ENCODE data around the gene CASK. TPM values are rescaled to one million over a fixed set of nuclear protein-coding genes. Genes with fewer than 3 reads are reported as not detected.

CASK gene
- polyA plus RNA-seq, 5 donors = 27.9 to 61.7 (median 50.8) TPM

DNA sequence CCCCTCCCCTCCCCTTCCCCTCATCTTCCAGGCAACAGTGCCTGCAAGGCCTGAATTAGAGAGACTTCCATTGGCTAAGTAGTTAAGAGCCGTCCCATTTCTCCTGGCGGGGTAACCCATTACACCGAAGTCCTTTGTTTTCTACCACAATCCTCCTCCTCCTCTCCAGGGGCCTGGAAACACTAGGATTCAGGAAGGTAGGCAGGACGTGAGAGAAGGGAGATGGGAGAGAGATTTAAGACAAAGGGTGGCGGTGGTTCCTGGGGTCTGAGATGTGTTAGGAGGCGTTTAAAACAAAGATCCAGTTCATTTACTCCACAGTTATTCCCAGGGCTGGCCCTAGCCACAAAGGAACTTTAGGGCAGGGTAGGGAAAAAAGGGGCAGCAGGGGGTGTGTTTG is 448.2 kb downstream of the CASK start:
- no peak for DNase-seq

DNA sequence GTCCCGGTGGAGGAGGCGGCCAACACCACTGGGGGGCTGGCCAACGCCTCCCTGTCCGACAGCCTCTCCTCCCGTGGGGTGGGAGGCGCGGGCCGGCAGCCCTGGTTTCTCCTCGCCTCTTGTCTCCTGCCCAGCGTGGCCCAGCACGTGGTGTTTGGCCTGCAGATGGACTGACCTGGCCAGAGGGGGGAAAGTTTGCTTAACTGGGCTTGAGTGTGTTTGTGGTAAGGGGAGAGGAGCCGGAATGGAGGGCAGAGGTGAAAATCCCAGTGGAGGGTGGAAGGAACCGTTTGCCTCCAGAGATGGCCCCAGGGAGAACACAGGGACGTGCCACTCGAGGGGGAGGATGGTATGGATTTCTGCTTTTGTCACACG is 448.6 kb downstream of the CASK start:
- DNase-seq = no peak

DNA sequence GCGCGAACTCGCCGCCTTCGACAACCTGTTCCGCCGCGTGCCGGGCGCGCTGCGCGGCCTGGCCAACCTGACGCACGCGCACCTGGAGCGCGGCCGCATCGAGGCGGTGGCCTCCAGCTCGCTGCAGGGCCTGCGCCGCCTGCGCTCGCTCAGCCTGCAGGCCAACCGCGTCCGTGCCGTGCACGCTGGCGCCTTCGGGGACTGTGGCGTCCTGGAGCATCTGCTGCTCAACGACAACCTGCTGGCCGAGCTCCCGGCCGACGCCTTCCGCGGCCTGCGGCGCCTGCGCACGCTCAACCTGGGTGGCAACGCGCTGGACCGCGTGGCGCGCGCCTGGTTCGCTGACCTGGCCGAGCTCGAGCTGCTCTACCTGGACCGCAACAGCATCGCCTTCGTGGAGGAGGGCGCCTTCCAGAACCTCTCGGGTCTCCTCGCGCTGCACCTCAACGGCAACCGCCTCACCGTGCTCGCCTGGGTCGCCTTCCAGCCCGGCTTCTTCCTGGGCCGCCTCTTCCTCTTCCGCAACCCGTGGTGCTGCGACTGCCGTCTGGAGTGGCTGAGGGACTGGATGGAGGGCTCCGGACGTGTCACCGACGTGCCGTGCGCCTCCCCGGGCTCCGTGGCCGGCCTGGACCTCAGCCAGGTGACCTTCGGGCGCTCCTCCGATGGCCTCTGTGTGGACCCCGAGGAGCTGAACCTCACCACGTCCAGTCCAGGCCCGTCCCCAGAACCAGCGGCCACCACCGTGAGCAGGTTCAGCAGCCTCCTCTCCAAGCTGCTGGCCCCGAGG is 449.2 kb downstream of the CASK start:
- DNase-seq = no peak

DNA sequence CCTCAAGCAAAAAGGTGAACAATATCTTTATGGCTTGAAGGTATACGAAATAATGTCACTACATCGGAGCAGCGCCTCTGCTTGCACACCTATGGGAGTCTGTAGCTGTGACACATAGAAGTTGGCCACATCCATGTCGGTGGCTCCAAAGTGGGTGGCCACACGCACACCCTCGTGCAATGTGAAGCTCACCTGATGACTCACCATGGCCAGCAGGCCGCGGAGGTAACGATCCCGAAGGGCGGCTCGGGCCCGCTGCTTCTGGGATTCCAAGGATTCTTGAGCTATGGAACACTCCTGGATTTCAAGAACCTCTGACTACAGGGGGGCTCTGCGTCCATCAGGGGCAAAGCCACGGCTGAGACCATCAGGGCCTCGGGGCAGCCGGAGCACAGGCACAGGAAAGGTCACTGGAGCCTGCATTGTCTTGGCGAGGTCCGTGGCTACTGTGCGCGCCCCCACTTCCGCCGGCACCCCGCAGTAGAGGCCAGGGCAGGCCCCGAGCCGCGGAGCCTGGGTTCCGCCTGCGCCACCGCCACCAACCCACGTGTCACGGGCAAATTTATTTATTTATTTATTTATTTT is 451.0 kb downstream of the CASK start:
- DNase-seq = no peak

DNA sequence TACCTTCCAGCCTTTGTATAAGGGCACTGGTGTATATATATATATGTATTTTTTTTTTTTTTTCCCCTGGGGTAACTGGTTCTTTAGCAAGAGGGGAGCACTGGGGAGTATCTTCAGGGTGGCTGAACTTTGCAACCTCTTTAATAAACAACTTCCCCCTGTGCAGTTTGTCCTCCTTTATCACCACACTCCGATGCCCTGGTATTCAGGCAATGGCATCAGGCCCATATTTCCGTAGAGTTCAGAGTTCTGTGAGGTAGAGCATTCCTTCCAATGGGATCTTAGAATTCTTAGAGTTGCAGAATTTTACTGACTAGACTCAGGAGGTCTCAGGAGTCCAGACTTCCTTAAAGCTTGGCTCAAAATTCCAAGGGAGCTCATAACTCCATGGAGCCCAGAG is 451.6 kb downstream of the CASK start:
- DNase-seq = no peak

DNA sequence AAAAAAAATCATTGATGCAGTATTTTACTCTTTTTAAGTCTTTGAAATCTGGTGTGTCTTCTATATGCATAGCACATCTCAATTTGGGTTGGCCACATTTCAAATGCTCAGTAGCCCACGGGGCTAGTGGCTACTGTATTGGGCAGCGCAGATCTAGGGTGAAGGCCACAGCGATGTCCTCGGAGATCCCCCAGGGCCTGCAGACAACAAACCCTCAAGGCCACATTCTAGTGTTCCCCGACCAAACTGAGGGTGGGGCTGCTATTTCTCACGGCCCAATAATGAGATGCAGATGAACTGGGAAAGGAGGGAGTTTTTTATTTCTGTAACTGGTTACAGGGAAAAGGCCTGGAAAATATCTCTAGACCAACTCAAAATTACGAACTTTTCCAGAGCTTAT is 452.6 kb downstream of the CASK start:
- no peak for DNase-seq

DNA sequence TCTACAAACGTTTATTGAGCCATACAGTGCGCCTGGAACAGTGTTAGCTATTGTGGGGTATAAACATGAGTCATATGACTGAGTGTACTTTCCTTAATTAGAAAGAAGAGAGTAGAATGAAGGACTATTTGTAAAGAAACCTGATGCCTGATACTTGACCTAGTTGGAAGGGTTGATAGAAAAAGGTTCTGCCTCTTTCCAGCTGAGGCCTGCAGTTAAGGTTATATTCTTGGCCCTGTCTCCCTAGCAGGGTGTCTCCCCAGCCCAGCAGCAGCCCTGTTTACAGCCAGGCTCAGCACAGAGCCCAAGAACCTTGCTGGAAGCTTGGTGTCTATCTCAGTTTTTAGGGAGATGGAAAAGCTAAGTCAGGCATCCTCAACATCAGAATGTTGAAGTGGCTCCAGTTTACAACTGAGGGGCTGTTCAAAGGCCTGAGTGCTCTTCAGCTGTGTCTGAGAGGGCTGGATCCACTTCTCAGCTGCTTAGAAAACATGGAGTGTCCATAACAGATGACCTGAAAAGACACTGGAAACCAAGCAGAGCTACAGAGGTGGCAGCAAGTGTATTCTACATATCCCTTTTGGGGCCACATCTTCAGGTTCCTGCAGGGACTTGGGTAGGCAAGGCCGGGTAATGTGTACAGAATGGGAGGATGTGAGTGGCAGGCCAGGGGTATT is 454.6 kb downstream of the CASK start:
- DNase-seq = no peak

Other genes with a start within 250 kb of the CASK start
- 1 to 10 TPM; 3.2 to 9.1 (median 6.3) TPM for gene GPR34, start 234.6 kb downstream of the CASK start, polyA plus RNA-seq (ENCODE audit: insufficient read depth in 1 of 5, insufficient read length in 5 of 5, low replicate concordance in 1 of 5)
- under 1 TPM; 0.13 to 0.26 (median 0.16) TPM for gene GPR82, start 199.4 kb downstream of the CASK start, polyA plus RNA-seq (ENCODE audit: insufficient read depth in 1 of 5, insufficient read length in 5 of 5, low replicate concordance in 1 of 5)

Measured in right lung (tissue), 5 donors.